HepG2 (cell line): Measurements from ENCODE around the gene CEP250. TPM values are rescaled to one million over a fixed set of nuclear protein-coding genes. Genes with fewer than 3 reads are reported as not detected.

Experiments used
- BRD4 ChIP-seq: sonication (generic); formaldehyde crosslinking; IDR thresholded peaks from 2 replicates; pipeline ENCODE4 v1.4.0; 2020; ENCODE audit warnings: missing genetic modification reagents
- HMG20B ChIP-seq: conservative IDR thresholded peaks from 2 replicates; pipeline ENCODE4 v1.6.1; 2016; ENCODE audit warnings: missing genetic modification reagents, missing compliant biosample characterization
- ISL2 ChIP-seq: sonication (generic); formaldehyde crosslinking; IDR thresholded peaks from 2 replicates; pipeline ENCODE4 v1.5.0; 2020; ENCODE audit warnings: missing genetic modification reagents
- MAZ ChIP-seq, 2 experiments: sonication (generic) in 1 of 2; formaldehyde crosslinking in 1 of 2; IDR thresholded peaks; 2 replicates each; pipeline versions ENCODE4 v1.5.0 to v1.6.1; 2012 to 2020; ENCODE audit warnings: low read depth in 2 of 2, mild to moderate bottlenecking in 2 of 2, borderline replicate concordance in 1 of 2, improper control_type of control experiment in 1 of 2, low read length in 1 of 2, missing genetic modification reagents in 1 of 2, moderate library complexity in 1 of 2
- MEIS1 ChIP-seq: sonication (generic); formaldehyde crosslinking; IDR thresholded peaks from 2 replicates; pipeline ENCODE4 v1.9.0; 2021; ENCODE audit warnings: mild to moderate bottlenecking, missing genetic modification reagents, moderate library complexity, borderline replicate concordance
- MYC ChIP-seq: sonication (generic); formaldehyde crosslinking; IDR thresholded peaks from 2 replicates; pipeline ENCODE4 v1.9.0; 2021; ENCODE audit warnings: missing genetic modification reagents, borderline replicate concordance
- NFYC ChIP-seq: IDR thresholded peaks from 2 replicates; pipeline ENCODE4 v1.6.1; 2016; ENCODE audit warnings: missing genetic modification reagents, missing compliant biosample characterization
- NR2F1 ChIP-seq, 2 experiments: fragments of 450-650 bp in 1 of 2; formaldehyde crosslinking in 1 of 2; IDR thresholded peaks; 2 replicates each; pipeline versions ENCODE4 v1.5.0 to v1.6.1; 2016 to 2020; ENCODE audit warnings: mild to moderate bottlenecking in 1 of 2, missing compliant biosample characterization in 1 of 2, missing genetic modification reagents in 1 of 2, moderate library complexity in 1 of 2
- PTBP1 ChIP-seq: fragments of 200-400 bp; formaldehyde crosslinking; IDR thresholded peaks from 2 replicates; pipeline ENCODE4 v1.6.1; 2018; ENCODE audit warnings: low read length, low read depth; ENCODE audit not compliant: poor library complexity, severe bottlenecking
- SOX5 ChIP-seq: IDR thresholded peaks from 2 replicates; pipeline ENCODE4 v1.6.1; 2016; ENCODE audit warnings: borderline replicate concordance
- ZFYVE20 ChIP-seq: sonication (generic); formaldehyde crosslinking; IDR thresholded peaks from 2 replicates; pipeline ENCODE4 v1.8.0; 2023; ENCODE audit warnings: low read depth, mild to moderate bottlenecking, moderate library complexity, missing genetic modification reagents, borderline replicate concordance
- ZNF282 ChIP-seq: fragments of 450-650 bp; IDR thresholded peaks from 2 replicates; pipeline ENCODE4 v1.6.1; 2018; ENCODE audit not compliant: partially characterized antibody
- ZNF513 ChIP-seq: sonication (generic); formaldehyde crosslinking; conservative IDR thresholded peaks from 2 replicates; pipeline ENCODE4 v1.5.0; 2020; ENCODE audit warnings: missing genetic modification reagents
- ZNF619 ChIP-seq: sonication (generic); formaldehyde crosslinking; IDR thresholded peaks from 2 replicates; pipeline ENCODE4 v1.4.0; 2020; ENCODE audit warnings: mild to moderate bottlenecking, missing genetic modification reagents
- ZNF670 ChIP-seq: sonication (generic); formaldehyde crosslinking; IDR thresholded peaks from 2 replicates; pipeline ENCODE4 v1.8.0; 2022; ENCODE audit warnings: mild to moderate bottlenecking, missing genetic modification reagents, borderline replicate concordance
- polyA plus RNA-seq, 8 experiments: library from polyadenylated mRNA; depleted of rRNA in 3 of 8; stranded (reverse) in 7 of 8; unstranded in 1 of 8; fragments of >200 nt; fragmentation: Illumina TruSeq in 4 of 8; extraction: Trizol in 4 of 8; gene quantifications; 2 replicates each; pipeline versions ENCODE4 v1.2.1 to v1.2.3, GENCODE V29; 2011 to 2016; ENCODE audit warnings: low read depth in 4 of 8, missing spikeins in 1 of 8, mixed read lengths in 1 of 8; ENCODE audit not compliant: insufficient read depth in 1 of 8
- total RNA-seq, 5 experiments: library from RNA; depleted of rRNA; stranded (reverse); fragments of >200 nt; fragmentation: Illumina TruSeq; extraction: Trizol; gene quantifications; 2 replicates each; pipeline ENCODE4 v1.2.3, GENCODE V29; 2016; ENCODE audit warnings: low read depth in 1 of 5
- TF ChIP-seq, protein P1 (sequence below): sonication (generic); formaldehyde crosslinking; IDR thresholded peaks from 2 replicates; pipeline ENCODE4 v1.4.0; 2020; ENCODE audit warnings: missing genetic modification reagents
- TF ChIP-seq, protein P2 (sequence below): IDR thresholded peaks from 2 replicates; pipeline ENCODE4 v1.6.1; 2016
- TF ChIP-seq, protein P3 (sequence below): sonication (generic); formaldehyde crosslinking; IDR thresholded peaks from 2 replicates; pipeline ENCODE4 v1.9.0; 2021; ENCODE audit warnings: missing genetic modification reagents, mild to moderate bottlenecking, borderline replicate concordance
- TF ChIP-seq, protein P4 (sequence below): sonication (generic); formaldehyde crosslinking; IDR thresholded peaks from 2 replicates; pipeline ENCODE4 v1.5.0; 2020; ENCODE audit warnings: missing genetic modification reagents, mild to moderate bottlenecking, borderline replicate concordance
- TF ChIP-seq, protein P5 (sequence below): IDR thresholded peaks from 2 replicates; pipeline ENCODE4 v1.6.1; 2018; ENCODE audit warnings: missing genetic modification reagents

Gene CEP250
- total and polyA plus RNA-seq, 2 of the 13 experiments (the other 11 are each of a cell fraction or from before 2014, with no cell fraction given), result 28.8 to 55.3 TPM

GRCh38 chr20:35431621-35432429 is 23.6 kb upstream of the CEP250 start (continued):
- TF ChIP-seq NR2F1 (CRISPR knock-in tag; IDR thresholded peaks at IDR 0.05) (no peak), MEIS1 (no peak), PTBP1 (no peak), ZNF670 (no peak), ISL2 (CRISPR knock-in tag) (no peak), ZNF619 (no peak), BRD4 (no peak), ZNF282 (no peak), MAZ (IDR thresholded peaks at IDR 0.05; ENCODE audit: borderline replicate concordance, low read depth, low read length) (no peak), MAZ (CRISPR knock-in tag; IDR thresholded peaks at IDR 0.05; ENCODE audit: low read depth) (0 out of 2 replicates have a peak, but pooled peaks have one; percentile 24), MYC (CRISPR knock-in tag) (no peak), ZFYVE20 (CRISPR knock-in tag) (no peak), NFYC (CRISPR knock-in tag) (no peak), SOX5 (CRISPR knock-in tag) (peak; percentile 45; the same call in 1 of the 2 replicates), HMG20B (CRISPR knock-in tag) (no peak), ZNF513 (CRISPR knock-in tag) (no peak)
- TF ChIP-seq, protein P1, sequence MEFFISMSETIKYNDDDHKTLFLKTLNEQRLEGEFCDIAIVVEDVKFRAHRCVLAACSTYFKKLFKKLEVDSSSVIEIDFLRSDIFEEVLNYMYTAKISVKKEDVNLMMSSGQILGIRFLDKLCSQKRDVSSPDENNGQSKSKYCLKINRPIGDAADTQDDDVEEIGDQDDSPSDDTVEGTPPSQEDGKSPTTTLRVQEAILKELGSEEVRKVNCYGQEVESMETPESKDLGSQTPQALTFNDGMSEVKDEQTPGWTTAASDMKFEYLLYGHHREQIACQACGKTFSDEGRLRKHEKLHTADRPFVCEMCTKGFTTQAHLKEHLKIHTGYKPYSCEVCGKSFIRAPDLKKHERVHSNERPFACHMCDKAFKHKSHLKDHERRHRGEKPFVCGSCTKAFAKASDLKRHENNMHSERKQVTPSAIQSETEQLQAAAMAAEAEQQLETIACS (CRISPR knock-in tag), result no peak
- TF ChIP-seq, protein P2, sequence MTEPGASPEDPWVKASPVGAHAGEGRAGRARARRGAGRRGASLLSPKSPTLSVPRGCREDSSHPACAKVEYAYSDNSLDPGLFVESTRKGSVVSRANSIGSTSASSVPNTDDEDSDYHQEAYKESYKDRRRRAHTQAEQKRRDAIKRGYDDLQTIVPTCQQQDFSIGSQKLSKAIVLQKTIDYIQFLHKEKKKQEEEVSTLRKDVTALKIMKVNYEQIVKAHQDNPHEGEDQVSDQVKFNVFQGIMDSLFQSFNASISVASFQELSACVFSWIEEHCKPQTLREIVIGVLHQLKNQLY, result no peak
- TF ChIP-seq, protein P3, sequence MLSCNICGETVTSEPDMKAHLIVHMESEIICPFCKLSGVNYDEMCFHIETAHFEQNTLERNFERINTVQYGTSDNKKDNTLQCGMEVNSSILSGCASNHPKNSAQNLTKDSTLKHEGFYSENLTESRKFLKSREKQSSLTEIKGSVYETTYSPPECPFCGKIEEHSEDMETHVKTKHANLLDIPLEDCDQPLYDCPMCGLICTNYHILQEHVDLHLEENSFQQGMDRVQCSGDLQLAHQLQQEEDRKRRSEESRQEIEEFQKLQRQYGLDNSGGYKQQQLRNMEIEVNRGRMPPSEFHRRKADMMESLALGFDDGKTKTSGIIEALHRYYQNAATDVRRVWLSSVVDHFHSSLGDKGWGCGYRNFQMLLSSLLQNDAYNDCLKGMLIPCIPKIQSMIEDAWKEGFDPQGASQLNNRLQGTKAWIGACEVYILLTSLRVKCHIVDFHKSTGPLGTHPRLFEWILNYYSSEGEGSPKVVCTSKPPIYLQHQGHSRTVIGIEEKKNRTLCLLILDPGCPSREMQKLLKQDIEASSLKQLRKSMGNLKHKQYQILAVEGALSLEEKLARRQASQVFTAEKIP (CRISPR knock-in tag), result no peak
- TF ChIP-seq, protein P4, sequence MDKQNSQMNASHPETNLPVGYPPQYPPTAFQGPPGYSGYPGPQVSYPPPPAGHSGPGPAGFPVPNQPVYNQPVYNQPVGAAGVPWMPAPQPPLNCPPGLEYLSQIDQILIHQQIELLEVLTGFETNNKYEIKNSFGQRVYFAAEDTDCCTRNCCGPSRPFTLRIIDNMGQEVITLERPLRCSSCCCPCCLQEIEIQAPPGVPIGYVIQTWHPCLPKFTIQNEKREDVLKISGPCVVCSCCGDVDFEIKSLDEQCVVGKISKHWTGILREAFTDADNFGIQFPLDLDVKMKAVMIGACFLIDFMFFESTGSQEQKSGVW (CRISPR knock-in tag), result no peak
- TF ChIP-seq, protein P5, sequence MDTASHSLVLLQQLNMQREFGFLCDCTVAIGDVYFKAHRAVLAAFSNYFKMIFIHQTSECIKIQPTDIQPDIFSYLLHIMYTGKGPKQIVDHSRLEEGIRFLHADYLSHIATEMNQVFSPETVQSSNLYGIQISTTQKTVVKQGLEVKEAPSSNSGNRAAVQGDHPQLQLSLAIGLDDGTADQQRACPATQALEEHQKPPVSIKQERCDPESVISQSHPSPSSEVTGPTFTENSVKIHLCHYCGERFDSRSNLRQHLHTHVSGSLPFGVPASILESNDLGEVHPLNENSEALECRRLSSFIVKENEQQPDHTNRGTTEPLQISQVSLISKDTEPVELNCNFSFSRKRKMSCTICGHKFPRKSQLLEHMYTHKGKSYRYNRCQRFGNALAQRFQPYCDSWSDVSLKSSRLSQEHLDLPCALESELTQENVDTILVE (CRISPR knock-in tag), result no peak
